DND-41 (cell line): ENCODE measurements around the gene TBXA2R.

ENCODE experiments used
- ATAC-seq: fragments of 200-7000 bp; cut with Tn5 transposase; 3 replicates; pipeline ENCODE4 v1.9.1; 2021; ENCODE audit warnings: low read depth; ENCODE audit not compliant: insufficient read depth
- DNase-seq: peaks from one replicate; pipeline ENCODE4 v3.0.0-alpha.2; 2020
- H2AFZ ChIP-seq: 2 replicates; pipeline ENCODE4 v1.6.0; 2012; ENCODE audit warnings: low read depth, low read length
- H3K27ac ChIP-seq: 2 replicates; pipeline ENCODE4 v1.5.1; 2012; ENCODE audit warnings: low read length, inconsistent platforms
- H3K27me3 ChIP-seq: fragments of 200-600 bp; sonication (generic); 2 replicates; pipeline ENCODE4 v1.6.0; 2012; ENCODE audit warnings: low read length, mild to moderate bottlenecking, inconsistent platforms; ENCODE audit not compliant: insufficient read depth, poor library complexity
- H3K36me3 ChIP-seq: 2 replicates; pipeline ENCODE4 v1.5.1; 2012; ENCODE audit warnings: low read length, inconsistent platforms; ENCODE audit not compliant: insufficient read depth
- H3K4me1 ChIP-seq: 2 replicates; pipeline ENCODE4 v1.5.1; 2012; ENCODE audit warnings: mild to moderate bottlenecking, low read length; ENCODE audit not compliant: insufficient read depth
- H3K4me2 ChIP-seq: 2 replicates; pipeline ENCODE4 v1.6.0; 2012; ENCODE audit warnings: mild to moderate bottlenecking, moderate library complexity, low read length, inconsistent platforms; ENCODE audit not compliant: insufficient read depth
- H3K4me3 ChIP-seq, 2 experiments: fragments of 200-600 bp in 1 of 2; shearing (Covaris generic) in 1 of 2; 2 replicates each; pipeline ENCODE4 v1.5.1; 2012 to 2016; ENCODE audit warnings: inconsistent platforms in 2 of 2, low read length in 2 of 2, mild to moderate bottlenecking in 2 of 2, low read depth in 1 of 2, moderate library complexity in 1 of 2
- H3K79me2 ChIP-seq: 2 replicates; pipeline ENCODE4 v1.6.0; 2012; ENCODE audit warnings: low read length, inconsistent platforms; ENCODE audit not compliant: insufficient read depth
- H3K9ac ChIP-seq: 2 replicates; pipeline ENCODE4 v1.6.0; 2012; ENCODE audit warnings: low read depth, mild to moderate bottlenecking, inconsistent platforms, low read length, moderate library complexity
- H3K9me3 ChIP-seq: 2 replicates; pipeline ENCODE4 v1.5.1; 2012; ENCODE audit warnings: low read length, moderate library complexity, mild to moderate bottlenecking, inconsistent platforms; ENCODE audit not compliant: insufficient read depth, severe bottlenecking
- H4K20me1 ChIP-seq: 2 replicates; pipeline ENCODE4 v1.6.0; 2012; ENCODE audit warnings: low read length; ENCODE audit not compliant: insufficient read depth
- EZH2 ChIP-seq: IDR thresholded peaks from 3 replicates; pipeline ENCODE4 v1.6.1; 2012; ENCODE audit warnings: borderline replicate concordance, low read depth, mild to moderate bottlenecking, moderate library complexity, low read length, inconsistent platforms; ENCODE audit not compliant: severe bottlenecking
- TF ChIP-seq, protein P1 (sequence below): IDR thresholded peaks from 2 replicates; pipeline ENCODE4 v1.5.1; 2012; ENCODE audit warnings: borderline replicate concordance, low read length, moderate library complexity, mild to moderate bottlenecking; ENCODE audit not compliant: poor library complexity, severe bottlenecking; ENCODE audit errors: extremely low read depth

Gene TBXA2R

DNA sequence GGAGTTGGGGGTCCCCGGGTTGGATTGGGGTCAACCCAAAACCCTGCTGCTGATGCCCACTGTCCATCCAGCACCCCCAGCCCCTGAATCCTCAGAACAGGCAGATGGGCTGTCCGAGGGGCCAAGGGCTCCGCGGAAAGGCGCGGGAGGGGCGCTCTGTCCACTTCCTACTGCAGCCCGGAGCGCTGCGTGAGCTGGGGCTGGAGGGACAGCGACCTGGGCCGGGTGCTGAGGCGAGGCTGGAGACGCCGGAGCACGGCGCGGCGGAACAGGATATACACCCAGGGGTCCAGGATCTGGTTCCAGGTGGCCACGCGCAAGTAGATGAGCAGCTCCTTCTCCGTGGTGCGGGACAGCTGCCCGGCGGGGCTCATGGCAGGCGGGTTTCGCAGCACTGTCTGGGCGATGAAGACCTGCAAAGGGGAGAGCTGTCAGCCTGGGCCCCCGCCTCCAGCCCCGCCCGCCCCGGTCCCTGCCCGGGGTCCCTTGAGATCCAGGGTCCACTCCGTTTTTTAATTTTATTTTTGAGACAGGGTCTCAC is 11.1 kb downstream of the TBXA2R start:
- H3K4me2 ChIP-seq = no peak overlapping the region
- DNase-seq = no peak
- H3K9ac ChIP-seq = no peak overlapping the region
- H3K27ac ChIP-seq = no peak overlapping the region
- no peaks in the 10 kb centered on the region for H4K20me1 ChIP-seq
- peaks cover 4% of the 10 kb centered on the region for H3K9me3 ChIP-seq
- no peak for ATAC-seq
- no peak overlapping the region for H2AFZ ChIP-seq
- H3K79me2 ChIP-seq = no peaks in the 10 kb centered on the region
- no peak overlapping the region for H3K4me3 ChIP-seq
- TF ChIP-seq EZH2 = no peak
- TF ChIP-seq, protein P1, sequence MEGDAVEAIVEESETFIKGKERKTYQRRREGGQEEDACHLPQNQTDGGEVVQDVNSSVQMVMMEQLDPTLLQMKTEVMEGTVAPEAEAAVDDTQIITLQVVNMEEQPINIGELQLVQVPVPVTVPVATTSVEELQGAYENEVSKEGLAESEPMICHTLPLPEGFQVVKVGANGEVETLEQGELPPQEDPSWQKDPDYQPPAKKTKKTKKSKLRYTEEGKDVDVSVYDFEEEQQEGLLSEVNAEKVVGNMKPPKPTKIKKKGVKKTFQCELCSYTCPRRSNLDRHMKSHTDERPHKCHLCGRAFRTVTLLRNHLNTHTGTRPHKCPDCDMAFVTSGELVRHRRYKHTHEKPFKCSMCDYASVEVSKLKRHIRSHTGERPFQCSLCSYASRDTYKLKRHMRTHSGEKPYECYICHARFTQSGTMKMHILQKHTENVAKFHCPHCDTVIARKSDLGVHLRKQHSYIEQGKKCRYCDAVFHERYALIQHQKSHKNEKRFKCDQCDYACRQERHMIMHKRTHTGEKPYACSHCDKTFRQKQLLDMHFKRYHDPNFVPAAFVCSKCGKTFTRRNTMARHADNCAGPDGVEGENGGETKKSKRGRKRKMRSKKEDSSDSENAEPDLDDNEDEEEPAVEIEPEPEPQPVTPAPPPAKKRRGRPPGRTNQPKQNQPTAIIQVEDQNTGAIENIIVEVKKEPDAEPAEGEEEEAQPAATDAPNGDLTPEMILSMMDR = no peak
- no peaks in the 10 kb centered on the region for H3K4me1 ChIP-seq
- H3K27me3 ChIP-seq = no peaks in the 10 kb centered on the region
- H3K36me3 ChIP-seq = no peaks in the 10 kb centered on the region

DNA sequence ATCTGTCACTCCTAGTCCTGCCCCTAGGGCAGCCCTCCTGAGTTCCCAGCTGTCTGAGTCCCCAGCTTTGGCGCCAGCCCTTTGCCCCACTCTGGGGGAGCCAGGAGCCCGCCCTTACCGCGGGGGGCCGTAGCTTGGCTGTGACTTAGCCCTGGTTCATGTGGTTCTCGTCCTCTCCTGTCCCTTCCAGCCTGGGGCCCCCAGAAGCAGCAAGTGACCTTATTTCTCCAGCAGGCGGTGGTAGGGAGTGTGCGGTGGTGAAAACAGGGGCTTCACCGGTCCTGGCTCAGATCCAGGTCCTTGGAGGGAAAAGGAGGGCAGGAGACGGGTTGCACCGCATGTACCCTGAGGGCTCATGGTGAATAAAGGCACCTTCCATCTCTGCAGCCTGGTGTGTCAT is 13.5 kb downstream of the TBXA2R start:
- no peaks in the 10 kb centered on the region for H3K79me2 ChIP-seq
- no peak overlapping the region for H3K4me3 ChIP-seq
- peaks cover 4% of the 10 kb centered on the region for H3K9me3 ChIP-seq
- H3K27ac ChIP-seq = no peak overlapping the region
- no peak overlapping the region for H3K4me2 ChIP-seq
- no peaks in the 10 kb centered on the region for H3K27me3 ChIP-seq
- no peaks in the 10 kb centered on the region for H3K36me3 ChIP-seq
- no peak overlapping the region for H3K9ac ChIP-seq
- no peaks in the 10 kb centered on the region for H4K20me1 ChIP-seq
- DNase-seq = no peak
- H3K4me1 ChIP-seq = no peaks in the 10 kb centered on the region
- ATAC-seq = no peak
- no peak for TF ChIP-seq EZH2
- TF ChIP-seq, protein P1 = no peak
- H2AFZ ChIP-seq = no peak overlapping the region

DNA sequence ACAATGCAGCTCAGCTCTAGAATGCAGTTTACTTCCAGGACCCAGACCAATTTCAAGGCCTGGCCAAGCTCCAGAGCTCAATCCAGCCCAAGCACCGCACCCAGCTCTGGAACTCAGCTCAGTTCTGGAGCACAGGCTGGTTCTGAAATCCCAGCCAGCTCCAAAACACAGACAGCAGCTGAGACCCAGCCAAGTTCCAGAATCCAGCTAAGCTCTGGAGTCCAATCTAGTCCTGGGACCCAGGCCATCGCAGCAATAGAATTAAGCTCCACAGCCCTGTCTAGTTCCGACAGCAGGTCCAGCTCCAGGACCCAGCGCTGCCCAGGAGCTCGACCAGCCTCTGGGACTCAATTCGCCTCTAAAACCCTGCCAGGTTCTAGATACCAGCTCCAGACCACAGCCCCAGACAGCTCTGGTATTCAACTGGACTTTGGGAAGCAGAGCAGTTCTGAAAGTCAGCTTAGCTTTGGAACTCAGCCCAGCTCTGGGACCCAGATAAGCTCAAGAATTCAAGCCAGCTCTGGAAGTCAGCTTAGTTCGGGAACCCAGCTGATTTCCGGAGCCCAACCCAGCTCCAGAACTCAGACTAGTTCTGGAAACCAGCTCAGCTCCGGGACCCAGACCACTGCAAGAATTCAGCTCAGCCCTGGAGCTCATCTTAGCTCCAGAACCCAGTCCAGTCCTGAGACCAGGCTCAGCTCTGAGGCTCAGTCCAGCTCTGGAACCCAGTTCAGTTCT is 14.6 kb downstream of the TBXA2R start:
- Histone ChIP-seq H3K9me3 (peaks cover 4% of the 10 kb centered on the region), H3K27me3 (no peaks in the 10 kb centered on the region), H2AFZ (no peak overlapping the region), H3K4me1 (no peaks in the 10 kb centered on the region), H3K4me2 (no peak overlapping the region), H3K9ac (no peak overlapping the region), H3K36me3 (no peaks in the 10 kb centered on the region), H3K4me3 (no peak overlapping the region), H3K27ac (no peak overlapping the region), H3K79me2 (no peaks in the 10 kb centered on the region), H4K20me1 (no peaks in the 10 kb centered on the region)
- TF ChIP-seq, protein P1 = no peak
- TF ChIP-seq EZH2 = no peak
- ATAC-seq (no peak), DNase-seq (no peak)
